Stomach (tissue), 9 donors: Measurements from ENCODE around the gene OR8B12. TPM values are rescaled to one million over a fixed set of nuclear protein-coding genes. Genes with fewer than 3 reads are reported as not detected.
A peak's percentile ranks its signal among the peaks of the same experiment; 100 is the strongest.

Experiments
- DNase-seq, 2 donors: peaks; one replicate each; pipeline versions ENCODE4 v3.0.0 to v3.0.0-alpha.2; 2013 to 2019
- H3K27ac ChIP-seq, 5 donors: fragments of 200-600 bp in 4 of 5; sonication (generic) in 4 of 5; one replicate each; pipeline ENCODE4 v1.5.1; 2013 to 2019; ENCODE audit warnings: mild to moderate bottlenecking in 1 of 5, moderate library complexity in 1 of 5
- H3K27me3 ChIP-seq, 3 donors: fragments of 200-600 bp; sonication (generic); one replicate each; pipeline ENCODE4 v1.5.1; 2017 to 2019; ENCODE audit warnings: mixed run types in 1 of 3
- H3K36me3 ChIP-seq, 4 donors: fragments of 200-600 bp; sonication (generic); 1 replicate in 3 of 4; 2 replicates in 1 of 4; pipeline ENCODE4 v1.5.1; 2016 to 2019
- H3K4me1 ChIP-seq, 4 donors: fragments of 200-600 bp; sonication (generic); one replicate each; pipeline ENCODE4 v1.5.1; 2016 to 2019
- H3K4me3 ChIP-seq, 4 donors: fragments of 200-600 bp; sonication (generic) in 3 of 4; one replicate each; pipeline ENCODE4 v1.5.1; 2016 to 2019; ENCODE audit warnings: mild to moderate bottlenecking in 1 of 4
- H3K9me3 ChIP-seq, 4 donors: fragments of 200-600 bp; sonication (generic); one replicate each; pipeline ENCODE4 v1.5.1; 2016 to 2019
- EP300 ChIP-seq: sonication (generic); formaldehyde crosslinking; IDR thresholded peaks from one replicate; pipeline ENCODE4 v1.6.1; 2017; ENCODE audit warnings: antibody characterized with exemption
- POLR2A ChIP-seq, 4 donors: fragments of 450-650 bp; IDR thresholded peaks; one replicate each; pipeline ENCODE4 v1.6.1; 2016; ENCODE audit warnings: antibody characterized with exemption in 4 of 4, control low read depth in 2 of 4, mild to moderate bottlenecking in 1 of 4, moderate library complexity in 1 of 4
- POLR2AphosphoS5 ChIP-seq, 3 donors: sonication (generic); formaldehyde crosslinking; IDR thresholded peaks; one replicate each; pipeline ENCODE4 v1.6.1; 2016; ENCODE audit warnings: antibody characterized with exemption in 3 of 3
- WGBS, 5 donors: extraction: QIAGEN DNeasy Blood & Tissue Kit in 3 of 5; methylation state at CpG; one replicate each; pipeline versions ENCODE4 v1.1.5 to v1.1.7; 2013 to 2018; 5-methylcytosine and 5-hydroxymethylcytosine counted together
- intact Hi-C: fragments of 100-400 bp; cut with DNase I; formaldehyde crosslinking; loops from one replicate; pipeline ENCODE4 v1.15.1; 2023; ENCODE audit warnings: low total_unique reads
- polyA plus RNA-seq, 3 donors: library from polyadenylated mRNA; stranded (reverse); fragments of 200-250 nt; gene quantifications; one replicate each; pipeline ENCODE4 v1.2.3, GENCODE V29; 2013
- small RNA-seq, 4 donors: library from RNA; depleted of rRNA; stranded (forward); fragments of <200 nt; gene quantifications; one replicate each; pipeline ENCODE3, GENCODE V24; 2016
- total RNA-seq, 5 donors: library from RNA; depleted of rRNA; stranded (reverse); fragments of >200 nt; gene quantifications; one replicate each; pipeline versions ENCODE4 v1.1.0 to v1.2.3, GENCODE V29; 2014 to 2016
- TF ChIP-seq, protein P1 (sequence below), 7 experiments: fragments of 450-650 bp in 4 of 7; fragments of 200-600 bp in 3 of 7; sonication (generic) in 3 of 7; IDR thresholded peaks; one replicate each; pipeline ENCODE4 v1.5.1; 2016 to 2019; ENCODE audit warnings: antibody characterized with exemption in 7 of 7, control low read depth in 2 of 7, mild to moderate bottlenecking in 1 of 7
- donor health status: healthy with polysubstance abuse.
- donor health status: Bipolar disorder and iron deficiency.
- donor health status: healthy.

Gene OR8B12
- total and polyA plus RNA-seq, 8 donors: not detected

DNA sequence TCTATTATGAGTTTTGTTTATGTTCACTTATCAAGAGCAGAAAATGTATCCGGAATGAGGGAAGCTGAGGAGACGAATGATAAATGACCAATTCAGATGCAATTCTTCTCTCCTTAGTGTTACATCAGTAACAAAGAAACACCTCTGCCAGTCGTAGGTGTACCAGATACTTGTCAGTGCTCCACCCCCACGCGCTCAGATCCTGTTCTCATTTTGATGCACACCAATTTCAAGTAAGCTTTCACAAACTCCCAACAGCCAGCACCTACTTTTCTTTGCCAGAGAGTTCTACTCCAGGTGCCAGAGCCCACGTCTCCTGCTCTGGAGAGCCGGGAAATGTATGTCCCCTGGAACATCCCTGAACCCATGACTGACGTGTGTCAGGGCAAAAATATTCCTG is 43.7 kb downstream of the OR8B12 start:
- intact Hi-C loops: no loop called here
- H3K9me3 ChIP-seq: no peaks in the 10 kb centered on the region
- no peaks in the 10 kb centered on the region for H3K27me3 ChIP-seq
- WGBS, 5 donors: 77 to 83% (median 80%) methylated on average over 8 of the region's 8 CpGs
- H3K4me3 ChIP-seq: no peak overlapping the region
- TF ChIP-seq, protein P1, sequence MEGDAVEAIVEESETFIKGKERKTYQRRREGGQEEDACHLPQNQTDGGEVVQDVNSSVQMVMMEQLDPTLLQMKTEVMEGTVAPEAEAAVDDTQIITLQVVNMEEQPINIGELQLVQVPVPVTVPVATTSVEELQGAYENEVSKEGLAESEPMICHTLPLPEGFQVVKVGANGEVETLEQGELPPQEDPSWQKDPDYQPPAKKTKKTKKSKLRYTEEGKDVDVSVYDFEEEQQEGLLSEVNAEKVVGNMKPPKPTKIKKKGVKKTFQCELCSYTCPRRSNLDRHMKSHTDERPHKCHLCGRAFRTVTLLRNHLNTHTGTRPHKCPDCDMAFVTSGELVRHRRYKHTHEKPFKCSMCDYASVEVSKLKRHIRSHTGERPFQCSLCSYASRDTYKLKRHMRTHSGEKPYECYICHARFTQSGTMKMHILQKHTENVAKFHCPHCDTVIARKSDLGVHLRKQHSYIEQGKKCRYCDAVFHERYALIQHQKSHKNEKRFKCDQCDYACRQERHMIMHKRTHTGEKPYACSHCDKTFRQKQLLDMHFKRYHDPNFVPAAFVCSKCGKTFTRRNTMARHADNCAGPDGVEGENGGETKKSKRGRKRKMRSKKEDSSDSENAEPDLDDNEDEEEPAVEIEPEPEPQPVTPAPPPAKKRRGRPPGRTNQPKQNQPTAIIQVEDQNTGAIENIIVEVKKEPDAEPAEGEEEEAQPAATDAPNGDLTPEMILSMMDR (IDR thresholded peaks at IDR 0.05): no peak
- TF ChIP-seq POLR2AphosphoS5 (IDR thresholded peaks at IDR 0.05) (no peak), POLR2A (IDR thresholded peaks at IDR 0.05) (no peak), EP300 (no peak)
- H3K4me1 ChIP-seq: no peaks in the 10 kb centered on the region
- no peak overlapping the region for H3K27ac ChIP-seq
- no peak for DNase-seq
- H3K36me3 ChIP-seq: no peaks in the 10 kb centered on the region

DNA sequence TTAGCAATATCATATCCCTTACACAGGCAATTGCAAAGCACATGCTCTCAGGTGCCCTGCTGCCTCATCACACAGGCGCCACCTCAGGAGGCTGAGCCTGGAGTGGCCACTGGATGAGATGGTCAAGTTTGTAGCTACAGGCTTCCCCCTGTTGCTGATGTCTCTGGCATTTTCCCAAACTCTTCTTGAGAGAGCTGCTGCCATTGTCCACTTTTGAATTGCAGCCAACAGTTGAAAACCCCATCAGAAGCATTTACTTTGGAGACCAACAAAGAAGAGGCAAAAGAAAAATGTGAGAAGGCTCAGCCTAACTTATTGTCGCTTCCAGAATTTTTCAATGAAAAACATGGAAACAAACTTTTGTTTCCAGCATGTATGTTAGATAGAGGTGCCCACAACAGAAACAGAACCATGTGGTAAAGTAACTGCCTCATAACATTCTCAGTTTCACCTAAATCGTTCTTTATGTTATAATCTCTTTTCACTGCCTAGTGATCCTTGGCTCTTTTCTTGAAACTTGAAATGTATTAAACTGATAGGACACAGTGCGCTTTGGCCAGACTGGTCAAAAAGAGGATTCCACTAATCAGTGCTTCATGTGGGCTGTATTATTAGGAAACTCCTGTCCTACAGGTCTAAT is 50.3 kb downstream of the OR8B12 start:
- WGBS, 5 donors: 83 to 89% (median 87%) methylated on average over 4 of the region's 4 CpGs
- TF ChIP-seq POLR2AphosphoS5 (IDR thresholded peaks at IDR 0.05): no peak
- TF ChIP-seq, protein P1 (IDR thresholded peaks at IDR 0.05): no peak
- no peak for TF ChIP-seq POLR2A (IDR thresholded peaks at IDR 0.05)
- no peak for TF ChIP-seq EP300
- intact Hi-C loops: no loop called here

More for the DNA sequence above, 50.3 kb downstream of the OR8B12 start:
- no peak overlapping the region for H3K27ac ChIP-seq
- H3K36me3 ChIP-seq: no peaks in the 10 kb centered on the region
- H3K27me3 ChIP-seq: no peaks in the 10 kb centered on the region
- H3K4me1 ChIP-seq: no peaks in the 10 kb centered on the region
- DNase-seq: peak in 1 of 2 donors; percentile 7
- no peak overlapping the region for H3K4me3 ChIP-seq
- no peaks in the 10 kb centered on the region for H3K9me3 ChIP-seq

Small RNA genes lying within 50 kb of the gene (small RNA-seq; reads per million reads assigned to genes)
- gene OR8A3P: 0 reads per million in 4 donors

Other genes with a start within 250 kb of the OR8B12 start
- not detected for gene OR8D1, start 229.7 kb downstream of the OR8B12 start, total RNA-seq
- not detected for gene OR8D1, start 229.7 kb downstream of the OR8B12 start, polyA plus RNA-seq
- gene OR8D2, start 223.5 kb downstream of the OR8B12 start, total RNA-seq: not detected
- not detected for gene OR8D2, start 223.5 kb downstream of the OR8B12 start, polyA plus RNA-seq
- not detected for gene OR8B2, start 159.2 kb downstream of the OR8B12 start, total RNA-seq
- gene OR8B2, start 159.2 kb downstream of the OR8B12 start, polyA plus RNA-seq: not detected
- not detected for gene OR8B3, start 144.6 kb downstream of the OR8B12 start, total RNA-seq
- gene OR8B3, start 144.6 kb downstream of the OR8B12 start, polyA plus RNA-seq: not detected
- gene OR8B4, start 118.8 kb downstream of the OR8B12 start, total RNA-seq: not detected
- gene OR8B4, start 118.8 kb downstream of the OR8B12 start, polyA plus RNA-seq: not detected
- gene OR8B8, start 98.0 kb downstream of the OR8B12 start, total RNA-seq: not detected
- gene OR8B8, start 98.0 kb downstream of the OR8B12 start, polyA plus RNA-seq: not detected
- gene OR8A1, start 26.3 kb upstream of the OR8B12 start, total RNA-seq: not detected
- not detected for gene OR8A1, start 26.3 kb upstream of the OR8B12 start, polyA plus RNA-seq
- not detected for gene PANX3, start 67.8 kb upstream of the OR8B12 start, total RNA-seq
- gene PANX3, start 67.8 kb upstream of the OR8B12 start, polyA plus RNA-seq: not detected
- 100 to 1,000 TPM in 2 of 5 donors, 10 to 100 TPM in 3; 16.9 to 130 (median 68.5) TPM for gene TBRG1, start 79.2 kb upstream of the OR8B12 start, total RNA-seq
- gene TBRG1, start 79.2 kb upstream of the OR8B12 start, polyA plus RNA-seq: 10 to 100 TPM; 21.9 to 30.2 (median 22.3) TPM
- 10 to 100 TPM in 3 of 5 donors, 1 to 10 TPM in 2; 1.2 to 22.6 (median 11.0) TPM for gene SIAE, start 130.1 kb upstream of the OR8B12 start, total RNA-seq
- gene SIAE, start 130.1 kb upstream of the OR8B12 start, polyA plus RNA-seq: 10 to 100 TPM in 1 of 3 donors, 1 to 10 TPM in 2; 2.7 to 12.2 (median 9.2) TPM
- gene SPA17, start 130.2 kb upstream of the OR8B12 start, total RNA-seq: 10 to 100 TPM in 1 of 5 donors, 1 to 10 TPM in 2, not detected in 2; 1.8 to 26.8 (median 4.0) TPM
- 10 to 100 TPM in 2 of 3 donors, 1 to 10 TPM in 1; 8.6 to 14.4 (median 10.7) TPM for gene SPA17, start 130.2 kb upstream of the OR8B12 start, polyA plus RNA-seq
- gene NRGN, start 196.3 kb upstream of the OR8B12 start, total RNA-seq: under 1 TPM in 2 of 5 donors, not detected in 3; 0.37 to 0.87 TPM
- 1 to 10 TPM in 2 of 3 donors, not detected in 1; 3.1 to 5.5 TPM for gene NRGN, start 196.3 kb upstream of the OR8B12 start, polyA plus RNA-seq
- gene VSIG2, start 208.6 kb upstream of the OR8B12 start, total RNA-seq: 100 to 1,000 TPM in 3 of 5 donors, 10 to 100 TPM in 2; 80.5 to 419 (median 147) TPM
- gene VSIG2, start 208.6 kb upstream of the OR8B12 start, polyA plus RNA-seq: 100 to 1,000 TPM; 178 to 219 (median 196) TPM
- gene ESAM, start 218.6 kb upstream of the OR8B12 start, total RNA-seq: 10 to 100 TPM in 1 of 5 donors, 1 to 10 TPM in 4; 4.1 to 11.3 (median 9.4) TPM
- 10 to 100 TPM in 2 of 3 donors, 1 to 10 TPM in 1; 8.1 to 19.6 (median 13.9) TPM for gene ESAM, start 218.6 kb upstream of the OR8B12 start, polyA plus RNA-seq